Forelimb muscle (tissue), 1 donor: Measurements from ENCODE around the gene RPS8. TPM values are rescaled to one million over a fixed set of nuclear protein-coding genes. Genes with fewer than 3 reads are reported as not detected.
"Not testable (repeated sequence)": the region's sequence is repeated elsewhere in the genome, so short reads cannot be mapped to it uniquely, and the experiment has no call there.

Experiments used
- DNase-seq: peaks from one replicate; pipeline ENCODE4 v3.0.0-alpha.2; 2013; ENCODE audit warnings: low read depth
- polyA plus RNA-seq: library from polyadenylated mRNA; unstranded; fragments of 120-200 nt; gene quantifications from one replicate; pipeline ENCODE4 v1.2.1, GENCODE V29; 2013; ENCODE audit not compliant: insufficient read length

Gene RPS8
- polyA plus RNA-seq, 1 donor, result 3,224 TPM

- DNase-seq, result no peak
Observed at GRCh38 chr1:44780583-44781121, 5.3 kb downstream of the RPS8 start.

GRCh38 chr1:44783697-44784093 is 8.4 kb downstream of the RPS8 start:
- no peak for DNase-seq

- no peak for DNase-seq
Observed at GRCh38 chr1:44784094-44785028, 9.0 kb downstream of the RPS8 start.

GRCh38 chr1:44785029-44785380 is 9.7 kb downstream of the RPS8 start:
- DNase-seq, result no peak

GRCh38 chr1:44785501-44786137 is 10.3 kb downstream of the RPS8 start:
- DNase-seq, result no peak

- no peak for DNase-seq
Observed at GRCh38 chr1:44786138-44786840, 10.9 kb downstream of the RPS8 start.

- no peak for DNase-seq
Observed at GRCh38 chr1:44786841-44787426, 11.6 kb downstream of the RPS8 start.

- DNase-seq, result no peak
Observed at GRCh38 chr1:44787506-44787905, 12.2 kb downstream of the RPS8 start.

- no peak for DNase-seq
Observed at GRCh38 chr1:44788120-44788860, 12.9 kb downstream of the RPS8 start, which contains the start of gene BEST4. TSS of gene BEST4 (minus strand) at chr1:44788170. CDS start at chr1:44787705, 465 bp downstream.

- DNase-seq, result no peak
Observed at GRCh38 chr1:44790968-44791801, 15.8 kb downstream of the RPS8 start.

- DNase-seq, result no peak
Observed at GRCh38 chr1:44792736-44793502, 17.6 kb downstream of the RPS8 start.

GRCh38 chr1:44797886-44798285 is 22.5 kb downstream of the RPS8 start:
- not testable (repeated sequence) for DNase-seq

GRCh38 chr1:44798481-44799365 is 23.4 kb downstream of the RPS8 start:
- no peak for DNase-seq

- DNase-seq, result peak; percentile 89
Observed at GRCh38 chr1:44799770-44800584, 24.6 kb downstream of the RPS8 start, which contains the start of gene PLK3. TSS of gene PLK3 (plus strand) at chr1:44800377. CDS start at chr1:44800464, 87 bp downstream.

- DNase-seq, result no peak
Observed at GRCh38 chr1:44801491-44802305, 26.4 kb downstream of the RPS8 start.

- DNase-seq, result no peak
Observed at GRCh38 chr1:44802306-44803061, 27.1 kb downstream of the RPS8 start.
